GM10248 (cell line): ENCODE data around the gene HS3ST2.
"Not testable (repeated sequence)": the region's sequence is repeated elsewhere in the genome, so short reads cannot be mapped to it uniquely, and the experiment has no call there.

ENCODE experiments used
- CTCF ChIA-PET: fragments of 300-600 bp; sonication (Branson Sonifier 250); formaldehyde crosslinking; extraction: SDS; loops from one replicate; lab custom pipeline; 2021; ENCODE audit warnings: antibody characterized with exemption; lab: Yijun Ruan, JAX
- POLR2A ChIA-PET: fragments of 350-650 bp; sonication (Branson Sonifier 250); formaldehyde crosslinking; extraction: SDS; loops from one replicate; lab custom pipeline; 2020; ENCODE audit warnings: antibody characterized with exemption; lab: Yijun Ruan, JAX
- DNase-seq: peaks from one replicate; pipeline ENCODE4 v3.0.0; 2012; ENCODE audit errors: extremely low spot score
- TF ChIP-seq, protein P1 (sequence below): IDR thresholded peaks from 2 replicates; pipeline ENCODE4 v1.5.1; 2012; ENCODE audit warnings: mild to moderate bottlenecking, low read depth; ENCODE audit errors: extremely low read depth, missing control alignments, control extremely low read depth

The HS3ST2 gene

DNA sequence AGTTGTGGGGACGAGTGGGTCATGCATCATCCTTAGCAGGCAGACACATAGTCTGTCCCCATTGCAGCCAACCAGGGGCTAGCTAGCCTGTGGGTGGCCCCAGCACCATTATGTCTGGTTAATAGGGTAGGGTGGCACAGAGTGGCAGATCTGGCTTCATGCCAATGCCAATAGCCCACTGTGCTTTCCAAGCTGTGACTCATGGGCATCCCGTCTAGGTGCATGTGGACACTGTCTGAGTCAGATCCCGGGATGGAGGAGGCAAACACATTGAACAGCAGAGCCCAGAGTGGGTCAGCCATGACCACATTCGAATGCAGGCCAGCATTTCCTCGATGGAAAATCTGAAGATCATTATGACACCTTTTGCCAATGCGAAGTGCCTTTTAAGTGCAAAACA, 2.5 kb downstream of the HS3ST2 start:
- DNase-seq = no peak
- ChIA-PET POLR2A (no interaction called here), CTCF (no interaction called here)
- TF ChIP-seq, protein P1, sequence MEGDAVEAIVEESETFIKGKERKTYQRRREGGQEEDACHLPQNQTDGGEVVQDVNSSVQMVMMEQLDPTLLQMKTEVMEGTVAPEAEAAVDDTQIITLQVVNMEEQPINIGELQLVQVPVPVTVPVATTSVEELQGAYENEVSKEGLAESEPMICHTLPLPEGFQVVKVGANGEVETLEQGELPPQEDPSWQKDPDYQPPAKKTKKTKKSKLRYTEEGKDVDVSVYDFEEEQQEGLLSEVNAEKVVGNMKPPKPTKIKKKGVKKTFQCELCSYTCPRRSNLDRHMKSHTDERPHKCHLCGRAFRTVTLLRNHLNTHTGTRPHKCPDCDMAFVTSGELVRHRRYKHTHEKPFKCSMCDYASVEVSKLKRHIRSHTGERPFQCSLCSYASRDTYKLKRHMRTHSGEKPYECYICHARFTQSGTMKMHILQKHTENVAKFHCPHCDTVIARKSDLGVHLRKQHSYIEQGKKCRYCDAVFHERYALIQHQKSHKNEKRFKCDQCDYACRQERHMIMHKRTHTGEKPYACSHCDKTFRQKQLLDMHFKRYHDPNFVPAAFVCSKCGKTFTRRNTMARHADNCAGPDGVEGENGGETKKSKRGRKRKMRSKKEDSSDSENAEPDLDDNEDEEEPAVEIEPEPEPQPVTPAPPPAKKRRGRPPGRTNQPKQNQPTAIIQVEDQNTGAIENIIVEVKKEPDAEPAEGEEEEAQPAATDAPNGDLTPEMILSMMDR = no peak

DNA sequence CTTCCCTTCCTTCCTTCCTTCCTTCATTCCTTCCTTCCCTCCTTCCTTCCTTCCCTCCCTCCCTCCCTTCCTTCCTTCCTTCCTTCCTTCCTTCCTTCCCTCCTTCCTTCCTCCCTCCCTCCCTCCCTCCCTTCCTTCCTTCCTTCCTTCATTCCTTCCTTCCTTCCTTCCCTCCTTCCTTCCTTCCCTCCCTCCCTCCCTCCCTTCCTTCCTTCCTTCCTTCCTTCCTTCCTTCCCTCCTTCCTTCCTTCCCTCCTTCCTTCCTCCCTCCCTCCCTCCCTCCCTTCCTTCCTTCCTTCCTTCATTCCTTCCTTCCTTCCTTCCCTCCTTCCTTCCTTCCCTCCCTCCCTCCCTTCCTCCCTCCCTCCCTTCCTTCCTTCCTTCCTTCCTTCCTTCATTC, 4.8 kb downstream of the HS3ST2 start:
- POLR2A ChIA-PET, CTCF ChIA-PET, DNase-seq: not testable (repeated sequence)

DNA sequence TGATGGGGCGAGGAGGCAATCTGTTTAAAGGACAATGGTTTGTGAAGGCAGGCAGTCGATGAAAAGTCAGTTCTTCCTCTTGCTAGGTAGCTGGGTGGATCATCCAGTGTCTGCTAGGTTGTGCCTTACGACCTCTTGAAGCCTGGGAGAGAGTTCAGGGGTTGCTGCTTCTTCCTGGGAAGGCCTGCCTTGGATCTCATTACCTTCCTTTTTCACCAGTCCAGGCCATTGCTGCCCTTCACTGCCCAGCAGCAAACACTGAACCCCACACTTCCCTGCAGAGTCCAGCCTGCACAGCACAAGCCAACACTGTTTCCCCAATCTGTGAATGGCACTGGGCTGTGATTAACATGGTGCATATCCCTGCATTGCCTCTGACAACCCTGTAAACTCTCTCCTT, 24.7 kb downstream of the HS3ST2 start:
- CTCF ChIA-PET = interaction anchor here (1.4 kb wide), 1 partner anchor 78 kb away, joined by 3 read pairs; no protein-coding TSS in a partner anchor
- DNase-seq = no peak
- TF ChIP-seq, protein P1 = no peak
- POLR2A ChIA-PET = no interaction called here

DNA sequence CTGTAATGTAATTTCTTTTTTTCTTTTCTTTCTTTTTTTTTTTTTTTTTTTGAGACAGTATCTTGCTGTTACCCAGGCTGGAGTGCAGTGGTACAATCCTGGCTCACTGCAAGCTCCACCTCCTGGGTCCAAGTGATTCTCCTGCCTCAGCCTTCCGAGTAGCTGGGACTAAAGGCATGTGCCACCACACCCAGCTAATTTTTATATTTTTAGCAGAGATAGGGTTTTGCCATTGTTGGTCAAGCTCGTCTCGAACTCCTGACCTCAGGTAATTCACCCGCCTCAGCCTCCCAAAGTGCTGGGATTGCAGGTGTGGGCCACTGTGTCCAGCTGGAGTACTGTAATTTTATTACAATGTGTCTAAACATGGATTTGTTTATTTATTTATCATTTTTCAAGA, 28.1 kb downstream of the HS3ST2 start:
- DNase-seq, CTCF ChIA-PET, POLR2A ChIA-PET: not testable (repeated sequence)

DNA sequence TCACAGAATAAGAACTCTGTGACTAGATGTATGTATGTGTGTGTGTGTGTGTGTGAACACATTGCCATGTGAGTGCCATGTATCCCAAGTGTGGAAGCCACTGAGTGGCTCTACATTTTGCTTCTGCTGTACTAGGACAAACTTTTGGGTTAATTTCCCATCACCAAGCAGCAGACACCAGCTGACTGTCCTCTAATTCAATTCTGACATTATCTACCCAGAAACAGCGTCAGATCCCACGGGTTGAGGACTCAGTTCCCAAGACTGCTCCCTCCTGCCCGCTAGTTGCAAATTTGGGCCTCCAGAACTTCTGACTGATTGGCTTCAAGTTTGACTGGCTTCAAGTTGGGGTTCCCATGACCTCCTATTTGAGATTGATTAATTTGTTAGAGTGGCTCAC, 29.2 kb downstream of the HS3ST2 start:
- ChIA-PET POLR2A (no interaction called here), CTCF (no interaction called here)

DNA sequence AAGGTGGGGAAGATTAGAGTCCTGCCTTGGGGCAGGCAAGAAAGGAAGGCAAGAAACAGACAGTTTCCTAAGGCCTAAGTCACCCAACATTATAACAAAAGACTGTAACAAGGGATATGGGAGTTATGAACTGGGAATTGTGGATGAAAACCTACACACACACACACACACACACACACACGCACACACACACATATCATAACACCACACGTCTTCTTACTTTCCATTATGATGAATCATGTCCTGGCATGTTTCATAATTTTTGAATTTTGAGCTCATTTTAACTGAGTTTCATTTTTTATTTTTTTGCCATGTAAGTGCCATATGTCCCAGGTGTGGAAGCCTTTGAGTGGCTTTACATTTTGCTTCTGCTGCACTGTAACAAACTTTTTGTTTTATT, 29.9 kb downstream of the HS3ST2 start:
- ChIA-PET POLR2A (no interaction called here), CTCF (interaction anchor here (1.4 kb wide), 1 partner anchor 15 kb away, joined by 5 read pairs; no protein-coding TSS in a partner anchor)
- DNase-seq = no peak
- TF ChIP-seq, protein P1 = no peak

More for the DNA sequence above, 29.2 kb downstream of the HS3ST2 start:
- TF ChIP-seq, protein P1 = no peak
- DNase-seq = no peak

DNA sequence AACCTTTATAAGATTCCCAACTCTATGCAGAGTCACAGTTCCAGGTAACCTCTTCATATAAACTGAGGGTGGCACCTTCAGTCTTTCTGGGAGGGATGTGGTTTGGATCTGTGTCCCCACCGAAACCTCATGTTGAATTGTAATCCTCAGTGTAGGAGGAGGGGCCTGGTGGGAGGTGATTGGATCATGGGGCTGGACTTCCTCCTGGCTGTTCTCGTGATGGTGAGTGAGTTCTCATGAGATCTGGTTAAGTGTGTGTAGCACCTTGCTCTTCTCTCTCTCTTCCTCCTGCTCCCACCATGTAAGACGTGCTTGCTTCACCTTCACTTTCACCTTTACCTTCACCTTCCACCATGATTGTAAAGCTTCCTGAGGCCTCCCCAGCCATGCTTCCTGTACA, 30.5 kb downstream of the HS3ST2 start:
- POLR2A ChIA-PET = no interaction called here
- no peak for DNase-seq
- TF ChIP-seq, protein P1 = no peak
- CTCF ChIA-PET = interaction anchor here (1.4 kb wide), 1 partner anchor 15 kb away, joined by 5 read pairs; no protein-coding TSS in a partner anchor

DNA sequence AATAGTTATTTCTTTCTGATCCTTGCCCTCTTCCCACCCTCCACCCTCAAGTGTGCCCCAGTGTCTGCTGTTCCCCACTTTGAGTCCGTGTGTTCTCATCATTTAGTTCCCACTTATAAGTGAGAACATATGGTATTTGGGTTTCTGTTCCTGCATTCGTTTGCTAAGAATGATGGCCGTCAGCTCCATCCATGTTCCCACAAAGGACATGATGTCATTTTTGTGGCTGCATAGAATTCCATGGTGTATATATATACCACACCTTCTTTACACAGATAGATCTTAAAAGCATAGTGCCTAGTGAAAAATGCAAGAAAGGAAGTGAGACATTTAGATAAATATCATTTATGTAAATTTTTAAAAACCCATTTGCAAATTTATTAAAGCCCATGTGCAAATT, 33.1 kb downstream of the HS3ST2 start:
- no peak for DNase-seq
- TF ChIP-seq, protein P1 = no peak
- ChIA-PET POLR2A (no interaction called here), CTCF (no interaction called here)
